Aorta (tissue), 5 donors: ENCODE data around the gene TMEM164. TPM values are rescaled to one million over a fixed set of nuclear protein-coding genes. Genes with fewer than 3 reads are reported as not detected.
"Not testable (repeated sequence)": the region's sequence is repeated elsewhere in the genome, so short reads cannot be mapped to it uniquely, and the experiment has no call there.

ENCODE experiments used
- ATAC-seq: fragments of 200-7000 bp; cut with Tn5 transposase; one replicate; pipeline ENCODE4 v1.9.1; 2022; ENCODE audit warnings: moderate library complexity; ENCODE audit not compliant: low FRiP score
- DNase-seq, 2 donors: peaks; one replicate each; pipeline ENCODE4 v3.0.0-alpha.2; 2020
- H3K27ac ChIP-seq, 2 donors: one replicate each; pipeline ENCODE4 v1.5.1; 2013; ENCODE audit warnings: low read length in 2 of 2, mild to moderate bottlenecking in 2 of 2, moderate library complexity in 2 of 2, control low read depth in 1 of 2, inconsistent platforms in 1 of 2, low read depth in 1 of 2
- H3K27me3 ChIP-seq, 2 donors: one replicate each; pipeline ENCODE4 v1.6.1; 2013; ENCODE audit warnings: control low read depth in 1 of 2, low read length in 1 of 2, mild to moderate bottlenecking in 1 of 2, moderate library complexity in 1 of 2; ENCODE audit not compliant: insufficient read depth in 2 of 2, control insufficient read depth in 1 of 2
- H3K36me3 ChIP-seq, 2 donors: one replicate each; pipeline ENCODE4 v1.6.1; 2013; ENCODE audit warnings: control low read depth in 1 of 2, low read length in 1 of 2, mild to moderate bottlenecking in 1 of 2; ENCODE audit not compliant: insufficient read depth in 2 of 2, control insufficient read depth in 1 of 2
- H3K4me1 ChIP-seq, 2 donors: one replicate each; pipeline ENCODE4 v1.6.1; 2013; ENCODE audit warnings: low read length in 2 of 2, control low read depth in 1 of 2, mild to moderate bottlenecking in 1 of 2, moderate library complexity in 1 of 2; ENCODE audit not compliant: insufficient read depth in 2 of 2, control insufficient read depth in 1 of 2
- H3K4me3 ChIP-seq, 2 donors: one replicate each; pipeline ENCODE4 v1.5.1; 2013; ENCODE audit warnings: low read length in 2 of 2, control low read depth in 1 of 2, mild to moderate bottlenecking in 1 of 2
- H3K9me3 ChIP-seq: one replicate; pipeline ENCODE4 v1.6.1; 2013; ENCODE audit warnings: mild to moderate bottlenecking, low read length; ENCODE audit not compliant: control insufficient read depth
- WGBS, 2 donors: extraction: QIAGEN DNeasy Blood & Tissue Kit; methylation state at CpG; one replicate each; pipeline ENCODE4 v1.1.7; 2013; 5-methylcytosine and 5-hydroxymethylcytosine counted together
- intact Hi-C, 2 donors: fragments of 100-400 bp; cut with DNase I; formaldehyde crosslinking; loops; one replicate each; pipeline versions ENCODE4 v1.14.2 to v1.15.0; 2022
- long read RNA-seq, 2 donors: library from polyadenylated mRNA; unstranded; transcript quantifications; one replicate each; pipeline ENCODE4 v2.0.0, GENCODE V29; 2020 to 2021
- polyA plus RNA-seq, 2 donors: library from polyadenylated mRNA; stranded (reverse); fragments of 200-250 nt; gene quantifications; one replicate each; pipeline ENCODE4 v1.2.3, GENCODE V29; 2013
- total RNA-seq, 2 donors: library from RNA; stranded (reverse); fragmentation: NEBNext Ultra II Directional; extraction: Animal tissue kit (Norgen Biotek cat#: 25700); gene quantifications; one replicate each; pipeline ENCODE4 v1.2.1, GENCODE V29; 2021
- donor health status: healthy with polysubstance abuse.
- donor health status: Bipolar disorder and iron deficiency.
- donor health status: DM: no; HTN: no; CAD: no.
- donor health status: DM: no; HTN: no; CAD: no.
- donor health status: DM: yes; HTN: yes; CAD: no.

TMEM164 gene
- total RNA-seq: 10 to 100 TPM; 13.5 to 18.3 TPM
- 1 to 10 TPM; 7.8 to 8.9 TPM for polyA plus RNA-seq
- long read RNA-seq, donor 1, partial matches to known transcripts: 0 of 28 reads
- long read RNA-seq, donor 1, other reads (novel, unspliced or antisense): 28 of 28 reads
- long read RNA-seq, donor 2, partial matches to known transcripts: 0 of 5 reads
- long read RNA-seq, donor 2, other reads (novel, unspliced or antisense): 5 of 5 reads

DNA sequence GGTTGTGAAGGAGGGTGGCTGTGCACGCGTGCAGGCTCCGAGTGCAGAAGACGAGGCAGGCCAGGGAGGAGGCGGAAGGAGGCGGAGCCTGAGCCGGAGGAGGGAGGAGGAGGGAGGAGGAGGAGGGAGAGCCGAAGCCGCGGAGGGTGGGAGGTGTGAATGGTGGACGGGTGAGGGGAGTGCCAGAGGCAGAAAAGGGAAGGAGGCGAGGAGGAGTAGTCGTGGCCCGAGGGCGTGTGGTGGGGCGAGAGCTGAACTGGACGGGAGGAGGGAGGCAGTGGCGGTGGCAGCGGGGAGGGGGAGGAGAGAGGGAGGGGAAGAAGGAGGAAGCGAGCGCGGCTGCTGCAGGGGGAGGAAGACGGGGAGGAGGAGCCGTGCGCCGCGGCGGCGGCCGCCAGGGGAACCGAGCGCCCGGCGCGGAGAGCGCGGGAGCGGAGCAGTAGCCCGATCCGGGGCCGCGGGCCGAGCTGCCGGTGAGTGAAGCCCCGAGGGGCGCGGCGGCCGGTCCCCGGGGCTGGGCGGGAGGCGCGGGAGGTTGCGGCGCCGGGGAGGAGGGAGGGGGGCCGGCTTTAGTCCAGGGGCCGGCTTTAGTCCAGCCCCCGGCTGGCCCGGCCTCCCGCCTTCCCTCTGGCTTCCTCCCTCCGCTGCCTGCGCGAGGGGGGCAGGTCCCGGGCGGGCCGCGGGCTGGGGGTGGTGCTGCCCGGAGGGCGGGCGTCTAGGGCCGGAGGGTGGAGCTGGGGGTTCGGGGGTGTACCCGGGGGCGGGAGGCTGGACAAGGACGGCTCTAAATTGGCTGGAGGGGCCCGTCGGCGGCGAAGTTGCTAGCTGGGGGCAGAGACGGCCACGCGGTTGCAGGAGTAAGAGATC, at the start of gene TMEM164:
Gene TMEM164 (plus strand): TSS at position 815 of the 867 bp plus-strand sequence. CDS start 661 bp downstream, outside the sequence.
- Histone ChIP-seq H3K9me3 (no peaks in the 10 kb centered on the region), H3K27ac (peak within 1 kb of the TSS in 1 of 2 donors; percentile 35), H3K4me3 (peak within 1 kb of the TSS; percentile 29 to 76), H3K27me3 (no peaks in the 10 kb centered on the region), H3K36me3 (no peaks in the 10 kb centered on the region), H3K4me1 (no peaks in the 10 kb centered on the region)
- WGBS, 2 donors: 1 to 14% methylated on average over 42 to 82 of the region's 83 CpGs
- intact Hi-C loops: loop anchor here (10.0 kb wide), 2 partner anchors 142 to 412 kb away; no protein-coding TSS in a partner anchor
- DNase-seq (peak; percentile 93 to 94), ATAC-seq (peak; percentile 95)

GRCh38 chrX:109954333-109954732, 48.6 kb upstream of the TMEM164 start:
- H3K36me3 ChIP-seq: no peaks in the 10 kb centered on the region
- no peaks in the 10 kb centered on the region for H3K27me3 ChIP-seq
- H3K4me3 ChIP-seq: no peak overlapping the region
- intact Hi-C loops: no loop called here
- no peak overlapping the region for H3K27ac ChIP-seq
- no peaks in the 10 kb centered on the region for H3K9me3 ChIP-seq
- no peaks in the 10 kb centered on the region for H3K4me1 ChIP-seq
- WGBS, 2 donors: 70 to 72% methylated on average over 2 of the region's 2 CpGs
- ATAC-seq (no peak), DNase-seq (no peak)

GRCh38 chrX:109954955-109955354, 48.0 kb upstream of the TMEM164 start:
- ATAC-seq (no peak), DNase-seq (no peak)
- no peak overlapping the region for H3K27ac ChIP-seq
- intact Hi-C loops: no loop called here
- 62 to 71% methylated on average over 1 of the region's 1 CpG for whole genome bisulfite sequencing, 2 donors
- no peaks in the 10 kb centered on the region for H3K4me1 ChIP-seq
- H3K27me3 ChIP-seq: no peaks in the 10 kb centered on the region
- H3K36me3 ChIP-seq: no peaks in the 10 kb centered on the region
- no peaks in the 10 kb centered on the region for H3K9me3 ChIP-seq
- no peak overlapping the region for H3K4me3 ChIP-seq

GRCh38 chrX:109958266-109958665, 44.6 kb upstream of the TMEM164 start:
- intact Hi-C loops: no loop called here
- Histone ChIP-seq H3K27ac (no peak overlapping the region), H3K4me3 (no peak overlapping the region), H3K27me3 (no peaks in the 10 kb centered on the region), H3K36me3 (no peaks in the 10 kb centered on the region), H3K4me1 (no peaks in the 10 kb centered on the region), H3K9me3 (no peaks in the 10 kb centered on the region)
- ATAC-seq (no peak), DNase-seq (no peak)

- intact Hi-C loops: no loop called here
- no peaks in the 10 kb centered on the region for H3K27me3 ChIP-seq
- ATAC-seq (no peak), DNase-seq (no peak)
- H3K4me1 ChIP-seq: no peaks in the 10 kb centered on the region
- no peaks in the 10 kb centered on the region for H3K9me3 ChIP-seq
- H3K36me3 ChIP-seq: no peaks in the 10 kb centered on the region
- no peak overlapping the region for H3K27ac ChIP-seq
- no peak overlapping the region for H3K4me3 ChIP-seq
These were observed 43.5 kb upstream of the TMEM164 start for GRCh38 chrX:109959356-109959871.

- ATAC-seq (no peak), DNase-seq (no peak)
- intact Hi-C loops: no loop called here
- H3K9me3 ChIP-seq: no peaks in the 10 kb centered on the region
- H3K36me3 ChIP-seq: no peaks in the 10 kb centered on the region
- H3K27ac ChIP-seq: no peak overlapping the region
- H3K4me1 ChIP-seq: no peaks in the 10 kb centered on the region
- 78 to 89% methylated on average over 2 of the region's 2 CpGs for WGBS, 2 donors
- no peak overlapping the region for H3K4me3 ChIP-seq
- H3K27me3 ChIP-seq: no peaks in the 10 kb centered on the region
These were observed 38.5 kb upstream of the TMEM164 start for GRCh38 chrX:109964390-109964789.

- 68 to 86% methylated on average over 1 of the region's 1 CpG for WGBS, 2 donors
- Histone ChIP-seq H3K4me1 (no peaks in the 10 kb centered on the region), H3K36me3 (no peaks in the 10 kb centered on the region), H3K27me3 (no peaks in the 10 kb centered on the region), H3K27ac (no peak overlapping the region), H3K9me3 (no peaks in the 10 kb centered on the region), H3K4me3 (no peak overlapping the region)
- intact Hi-C loops: no loop called here
- ATAC-seq (no peak), DNase-seq (no peak)
These were observed 36.7 kb upstream of the TMEM164 start for GRCh38 chrX:109966246-109966645.

- intact Hi-C loops: no loop called here
These were observed 35.8 kb upstream of the TMEM164 start for GRCh38 chrX:109967156-109967555.

GRCh38 chrX:109970841-109971240, 32.1 kb upstream of the TMEM164 start:
- H3K4me3 ChIP-seq, DNase-seq, intact Hi-C loops, H3K9me3 ChIP-seq, H3K36me3 ChIP-seq, H3K27ac ChIP-seq, H3K4me1 ChIP-seq, ATAC-seq, H3K27me3 ChIP-seq: not testable (repeated sequence)
- 80 to 96% methylated on average over 4 of the region's 4 CpGs for WGBS, 2 donors

More at GRCh38 chrX:109967156-109967555, 35.8 kb upstream of the TMEM164 start:
- H3K27ac ChIP-seq: no peak overlapping the region
- no peaks in the 10 kb centered on the region for H3K36me3 ChIP-seq
- H3K4me3 ChIP-seq: no peak overlapping the region
- DNase-seq (no peak), ATAC-seq (no peak)
- H3K27me3 ChIP-seq: no peaks in the 10 kb centered on the region
- no peaks in the 10 kb centered on the region for H3K4me1 ChIP-seq
- H3K9me3 ChIP-seq: no peaks in the 10 kb centered on the region
- WGBS, 2 donors: 64 to 87% methylated on average over 3 of the region's 3 CpGs
